Measurements from ENCODE around the gene EEFSEC.

The EEFSEC gene

DNA sequence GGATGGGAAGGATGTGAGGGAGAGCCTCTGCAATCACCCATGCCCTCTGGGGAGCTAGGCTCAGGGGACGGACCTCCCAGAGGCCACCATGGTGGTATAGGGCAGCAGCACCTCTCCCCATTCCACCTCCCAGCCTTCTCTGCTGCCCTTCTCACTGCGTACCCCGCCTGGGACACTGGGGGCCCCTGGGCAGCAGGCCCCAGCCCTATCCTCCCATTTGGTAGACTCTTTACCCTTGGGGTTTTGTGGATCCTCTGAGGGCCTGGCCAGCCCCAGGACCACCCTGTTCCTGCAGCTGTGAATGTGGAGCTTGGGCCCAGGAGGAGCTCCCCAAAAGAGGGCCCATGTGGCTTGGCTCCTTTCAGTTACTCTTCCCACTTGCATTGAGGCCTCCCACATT is 181.5 kb downstream of the EEFSEC start:
- no peak for DNase-seq (ENCODE audit: low read depth, low spot score)

GRCh38 chr3:128335621-128336296 is 182.5 kb downstream of the EEFSEC start:
- no peak for DNase-seq (ENCODE audit: low read depth, low spot score)

GRCh38 chr3:128336337-128337156 is 183.3 kb downstream of the EEFSEC start:
- no peak for DNase-seq (ENCODE audit: low read depth, low spot score)

DNA sequence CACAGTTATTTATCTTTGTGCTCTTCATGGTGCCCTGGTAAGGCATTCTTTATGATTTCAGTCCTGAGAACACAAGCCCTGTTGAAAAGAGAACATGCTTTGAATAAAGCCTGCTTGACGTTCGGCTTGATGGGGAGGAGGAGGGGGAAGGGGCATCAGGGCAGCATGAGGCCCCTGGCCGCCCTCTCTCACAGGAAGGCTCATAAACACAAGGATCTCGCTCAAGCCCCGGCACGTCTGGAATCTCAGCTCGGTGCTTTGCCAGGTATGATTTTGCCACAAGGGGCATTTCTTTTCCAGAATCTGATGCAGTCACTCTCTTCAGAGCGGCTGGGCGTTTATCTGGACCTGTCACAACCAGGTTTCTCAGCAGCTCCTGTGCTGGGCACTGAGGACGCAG is 184.0 kb downstream of the EEFSEC start:
- no peak for DNase-seq (ENCODE audit: low read depth, low spot score)

DNA sequence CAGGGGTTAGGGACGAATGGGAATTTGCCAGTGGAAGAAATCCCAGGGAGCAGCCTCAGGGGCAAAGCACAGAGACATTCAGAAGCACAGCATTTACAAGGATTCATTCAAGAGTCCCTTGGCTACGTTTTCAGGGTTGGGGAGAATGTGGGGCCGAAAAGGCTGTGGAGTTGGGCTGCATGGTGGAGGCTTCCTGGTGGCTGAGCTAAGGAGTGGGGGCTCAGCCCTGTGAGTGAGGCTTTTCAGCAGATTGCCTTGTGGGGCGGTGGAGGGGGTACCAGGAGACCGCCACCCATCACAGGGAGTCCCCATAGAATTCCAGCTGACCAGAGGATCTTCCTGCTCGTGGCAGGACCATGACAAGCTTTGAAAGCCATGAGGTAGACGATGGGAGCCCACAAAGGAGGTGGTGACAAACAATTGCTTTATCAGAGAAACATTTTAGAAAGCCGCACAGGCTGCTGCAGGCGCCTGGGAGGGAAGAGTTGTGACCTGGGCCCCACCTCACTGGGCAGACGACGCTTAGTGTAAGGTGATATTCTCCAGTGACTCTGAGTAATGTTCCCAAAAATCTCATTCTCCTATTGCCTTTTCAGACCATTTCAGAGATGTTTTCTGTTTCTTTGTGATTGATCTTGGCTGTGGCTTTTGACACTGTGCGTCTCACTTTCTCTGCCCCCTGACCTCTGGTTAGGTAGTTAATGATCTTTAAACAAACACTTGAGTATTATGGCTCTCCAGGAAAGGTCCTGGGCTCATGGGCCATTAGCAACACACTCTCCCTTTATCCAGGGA is 185.5 kb downstream of the EEFSEC start:
- DNase-seq (ENCODE audit: low read depth, low spot score), result no peak

DNA sequence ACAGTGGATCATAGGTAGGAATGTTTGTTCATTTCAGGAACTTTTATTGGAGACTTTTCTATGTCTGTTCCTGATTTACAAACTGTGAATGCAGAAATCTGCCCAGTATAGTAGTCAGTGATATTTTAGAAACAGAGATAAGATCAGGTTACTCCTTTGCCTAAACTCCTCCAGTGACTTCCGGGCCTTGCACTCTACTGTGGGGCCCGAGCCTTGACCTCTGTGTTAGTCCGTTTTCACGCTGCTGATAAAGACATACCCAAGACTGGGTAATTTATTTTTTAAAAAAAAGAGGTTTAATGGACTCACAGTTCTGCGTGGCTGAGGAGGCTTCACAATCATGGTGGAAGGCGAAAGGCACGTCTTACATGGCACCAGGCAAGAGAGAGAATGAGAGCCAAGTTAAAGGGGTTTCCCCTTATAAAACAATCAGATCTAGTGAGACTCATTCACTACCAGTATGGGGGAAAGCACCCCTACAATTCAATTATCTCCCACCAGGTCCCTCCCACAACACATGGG is 186.3 kb downstream of the EEFSEC start:
- no peak for DNase-seq (ENCODE audit: low read depth, low spot score)

- DNase-seq (ENCODE audit: low read depth, low spot score), result no peak
Observed at GRCh38 chr3:128340198-128340903, 187.1 kb downstream of the EEFSEC start.

GRCh38 chr3:128340904-128341555 is 187.7 kb downstream of the EEFSEC start:
- DNase-seq (ENCODE audit: low read depth, low spot score), result no peak

- DNase-seq (ENCODE audit: low read depth, low spot score), result no peak
Observed at GRCh38 chr3:128341659-128342395, 188.5 kb downstream of the EEFSEC start.

DNA sequence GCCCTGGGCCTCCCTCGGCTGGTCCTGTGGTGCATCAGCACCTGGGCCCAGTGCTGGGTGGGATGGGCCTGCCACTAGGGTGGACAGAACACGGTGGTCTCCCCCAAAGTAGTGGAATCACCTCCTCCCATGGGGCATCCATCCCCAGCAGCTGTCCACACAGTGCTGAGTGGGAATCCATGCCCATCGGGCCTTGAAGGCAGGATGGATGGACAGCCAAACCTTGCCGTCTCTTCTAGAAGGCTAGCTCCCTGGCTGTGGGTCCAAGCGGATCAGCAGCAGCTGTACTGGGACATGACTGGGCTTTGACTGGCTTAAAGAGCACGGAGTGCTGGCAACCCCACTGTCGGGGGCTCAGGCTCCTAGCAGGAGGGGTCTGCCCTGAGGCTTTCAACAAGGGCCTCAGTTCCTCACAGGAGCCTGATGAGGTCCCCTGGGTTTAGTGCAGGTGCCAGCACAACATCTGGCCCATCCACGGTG is 189.5 kb downstream of the EEFSEC start:
- DNase-seq (ENCODE audit: low read depth, low spot score), result no peak

DNA sequence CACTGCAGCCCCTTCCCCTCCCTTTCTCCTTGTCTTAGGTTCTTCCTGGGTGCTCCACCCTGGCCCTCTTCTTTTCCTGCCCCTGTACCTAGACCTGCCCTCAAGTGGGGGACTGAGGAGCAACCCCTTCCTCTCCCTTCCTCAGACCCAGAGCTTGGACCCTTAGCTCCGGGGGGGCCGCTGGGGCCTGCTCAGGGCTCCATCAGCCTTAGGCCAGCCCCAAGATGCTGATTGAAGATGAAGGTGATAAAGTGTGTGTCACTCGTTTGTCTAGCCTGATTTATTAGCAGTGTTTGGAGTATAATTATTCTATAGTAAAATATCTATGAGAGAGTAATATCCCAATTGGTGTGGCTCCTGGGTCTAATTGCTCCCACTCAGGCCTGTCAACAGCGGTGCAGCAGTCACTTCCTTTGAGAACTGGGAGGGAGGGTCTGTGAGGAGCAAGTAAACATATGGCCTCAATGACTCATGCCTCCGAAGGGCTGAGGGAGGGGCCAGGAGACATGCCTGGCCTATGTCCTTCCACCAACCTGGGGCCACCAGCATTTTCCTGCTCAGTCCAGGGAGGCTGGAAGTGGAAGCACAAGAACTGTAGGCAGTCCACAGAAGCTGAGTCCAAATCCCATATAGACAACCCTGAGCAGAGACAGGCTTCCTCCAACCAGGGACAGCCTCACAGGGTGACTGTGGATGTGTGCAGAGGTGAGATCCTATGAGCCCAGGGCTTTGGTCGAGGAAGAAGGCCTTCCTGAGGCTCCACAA is 190.2 kb downstream of the EEFSEC start:
- DNase-seq (ENCODE audit: low read depth, low spot score), result no peak

- DNase-seq (ENCODE audit: low read depth, low spot score), result no peak
Observed at GRCh38 chr3:128344052-128344735, 190.9 kb downstream of the EEFSEC start.

GRCh38 chr3:128345196-128345595 is 191.9 kb downstream of the EEFSEC start:
- no peak for DNase-seq (ENCODE audit: low read depth, low spot score)

- DNase-seq (ENCODE audit: low read depth, low spot score), result no peak
Observed at GRCh38 chr3:128346562-128346961, 193.3 kb downstream of the EEFSEC start.

GRCh38 chr3:128347282-128347681 is 194.0 kb downstream of the EEFSEC start:
- no peak for DNase-seq (ENCODE audit: low read depth, low spot score)

- no peak for DNase-seq (ENCODE audit: low read depth, low spot score)
Observed at GRCh38 chr3:128348075-128348474, 194.8 kb downstream of the EEFSEC start.

GRCh38 chr3:128348805-128349531 is 195.7 kb downstream of the EEFSEC start:
- DNase-seq (ENCODE audit: low read depth, low spot score), result no peak

DNA sequence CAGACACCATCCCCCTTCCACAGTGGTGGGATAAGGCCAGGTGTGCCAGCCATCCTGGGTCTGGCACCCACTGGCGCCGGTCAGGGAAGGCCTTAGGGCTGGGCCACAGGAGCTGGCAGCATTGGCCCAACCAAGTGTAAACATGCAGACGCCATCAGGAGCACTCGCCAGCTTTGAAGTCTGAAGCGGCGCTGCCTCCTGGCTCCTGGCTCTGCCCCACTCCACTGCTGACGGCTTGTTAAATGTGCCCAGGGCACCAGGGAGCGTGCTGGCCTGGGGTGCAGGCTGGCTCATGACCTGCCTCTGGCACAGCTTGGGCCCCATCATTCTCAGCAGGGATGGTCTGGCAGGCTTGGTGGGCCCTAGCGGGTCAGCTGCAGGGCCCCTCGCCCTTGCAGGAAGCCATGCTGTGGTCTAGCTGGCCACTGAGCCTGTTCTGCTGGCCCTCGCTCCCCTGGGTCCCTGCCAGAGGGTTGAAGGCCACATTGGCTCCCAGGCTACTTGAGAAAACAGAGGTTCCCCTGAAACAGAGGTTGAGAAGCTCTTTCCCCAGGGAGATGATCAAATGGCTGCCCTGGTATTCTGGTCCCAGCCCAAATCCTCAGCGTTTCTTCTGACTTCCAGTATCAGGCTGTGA is 196.8 kb downstream of the EEFSEC start:
- DNase-seq (ENCODE audit: low read depth, low spot score), result no peak

Measured in activated naive CD8-positive, alpha-beta T cell treated with anti-CD3 and anti-CD28 coated beads, Interleukin-2, amount 50 U/mL, for 16 hours (primary cell).